HK-2 (cell line): Measurements from ENCODE around the gene KCNJ4.

ENCODE experiments used
- DNase-seq: peaks from one replicate; pipeline ENCODE4 v3.0.0-alpha.2; 2018; ENCODE audit not compliant: unreplicated experiment

KCNJ4 gene

GRCh38 chr22:38453066-38453672, 1.8 kb downstream of the KCNJ4 start:
- DNase-seq: no peak

GRCh38 chr22:38452373-38453065, 2.5 kb downstream of the KCNJ4 start:
- DNase-seq: no peak

- DNase-seq: no peak
Measured at GRCh38 chr22:38451864-38452263, 3.1 kb downstream of the KCNJ4 start.

GRCh38 chr22:38451404-38451803, 3.6 kb downstream of the KCNJ4 start:
- no peak for DNase-seq

- DNase-seq: no peak
Measured at GRCh38 chr22:38450234-38450797, 4.7 kb downstream of the KCNJ4 start.

- no peak for DNase-seq
Measured at GRCh38 chr22:38449776-38450175, 5.2 kb downstream of the KCNJ4 start.

GRCh38 chr22:38448945-38449745, 5.9 kb downstream of the KCNJ4 start:
- DNase-seq: no peak

- DNase-seq: no peak
Measured at GRCh38 chr22:38446018-38446601, 8.9 kb downstream of the KCNJ4 start.

- DNase-seq: no peak
Measured at GRCh38 chr22:38444783-38445182, 10.2 kb downstream of the KCNJ4 start.

GRCh38 chr22:38443628-38444521, 11.1 kb downstream of the KCNJ4 start:
- DNase-seq: no peak

- peak; percentile 63 for DNase-seq
Measured at GRCh38 chr22:38442967-38443627, 11.9 kb downstream of the KCNJ4 start.

- no peak for DNase-seq
Measured at GRCh38 chr22:38441620-38442287, 13.2 kb downstream of the KCNJ4 start.

GRCh38 chr22:38440747-38441350, 14.2 kb downstream of the KCNJ4 start:
- DNase-seq: no peak

GRCh38 chr22:38437416-38437815, 17.6 kb downstream of the KCNJ4 start:
- no peak for DNase-seq

- DNase-seq: no peak
Measured at GRCh38 chr22:38436629-38437395, 18.2 kb downstream of the KCNJ4 start.

- no peak for DNase-seq
Measured at GRCh38 chr22:38435965-38436364, 19.0 kb downstream of the KCNJ4 start.

GRCh38 chr22:38435010-38435409, 20.0 kb downstream of the KCNJ4 start:
- no peak for DNase-seq

- DNase-seq: no peak
Measured at GRCh38 chr22:38433871-38434270, 21.1 kb downstream of the KCNJ4 start.

- no peak for DNase-seq
Measured at GRCh38 chr22:38432264-38432663, 22.7 kb downstream of the KCNJ4 start.
